Hair follicle dermal papilla cell (primary cell): Measurements from ENCODE around the gene NETO2. TPM values are rescaled to one million over a fixed set of nuclear protein-coding genes. Genes with fewer than 3 reads are reported as not detected.

Experiments used
- total RNA-seq: library from RNA; depleted of rRNA; stranded (reverse); fragments of >200 nt; gene quantifications from 2 replicates; pipeline ENCODE4 v1.2.3, GENCODE V29; 2012

Gene NETO2, protein sequence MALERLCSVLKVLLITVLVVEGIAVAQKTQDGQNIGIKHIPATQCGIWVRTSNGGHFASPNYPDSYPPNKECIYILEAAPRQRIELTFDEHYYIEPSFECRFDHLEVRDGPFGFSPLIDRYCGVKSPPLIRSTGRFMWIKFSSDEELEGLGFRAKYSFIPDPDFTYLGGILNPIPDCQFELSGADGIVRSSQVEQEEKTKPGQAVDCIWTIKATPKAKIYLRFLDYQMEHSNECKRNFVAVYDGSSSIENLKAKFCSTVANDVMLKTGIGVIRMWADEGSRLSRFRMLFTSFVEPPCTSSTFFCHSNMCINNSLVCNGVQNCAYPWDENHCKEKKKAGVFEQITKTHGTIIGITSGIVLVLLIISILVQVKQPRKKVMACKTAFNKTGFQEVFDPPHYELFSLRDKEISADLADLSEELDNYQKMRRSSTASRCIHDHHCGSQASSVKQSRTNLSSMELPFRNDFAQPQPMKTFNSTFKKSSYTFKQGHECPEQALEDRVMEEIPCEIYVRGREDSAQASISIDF
- 27.9 and 43.0 TPM in 2 replicates for total RNA-seq

DNA sequence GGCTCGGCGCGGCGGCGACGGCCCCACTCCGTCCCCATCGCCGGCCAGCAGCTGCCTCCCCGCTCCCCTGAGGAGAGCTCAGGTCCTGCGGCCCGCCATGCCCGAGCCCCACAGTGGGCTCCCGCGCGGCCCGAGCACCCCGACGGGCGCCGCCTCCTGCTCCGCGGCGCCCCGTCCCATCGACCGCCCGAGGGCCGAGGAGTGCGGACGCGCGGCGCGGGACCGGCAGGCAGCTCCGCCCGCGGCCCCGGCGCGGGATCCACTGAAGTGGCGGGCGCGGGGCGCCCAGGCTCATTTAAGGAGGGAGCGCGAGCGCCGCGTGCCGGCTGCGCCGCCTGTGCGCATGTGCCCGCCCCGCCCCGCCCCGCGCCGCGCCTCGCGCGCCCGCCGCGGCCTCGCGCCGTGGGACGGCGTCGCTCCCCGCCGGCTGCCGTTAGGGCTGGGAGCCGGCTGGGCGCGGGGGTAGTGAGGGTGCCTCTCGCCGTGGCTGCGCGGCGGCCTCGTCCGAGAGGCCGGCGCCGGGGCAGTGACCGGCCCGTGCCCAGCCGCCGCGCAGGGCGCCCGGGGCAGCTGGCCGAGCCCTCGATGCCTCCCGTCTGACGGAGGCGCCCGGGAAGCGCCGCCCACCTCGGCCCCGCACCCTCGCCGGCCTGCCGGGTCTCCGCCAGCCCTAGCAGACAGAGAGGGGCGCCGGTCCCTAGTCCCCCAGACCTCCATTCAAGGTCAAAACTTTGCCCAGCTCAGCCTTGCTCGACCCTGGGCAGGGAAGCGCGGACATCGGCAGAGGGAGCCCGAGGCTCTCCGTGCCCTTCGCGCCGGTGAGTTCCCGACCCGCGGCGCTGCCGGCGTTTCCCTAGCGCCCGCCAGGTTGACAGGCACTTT, at the start of gene NETO2:
NETO2 (minus strand) TSS at position 269 of the 882 bp plus-strand sequence. CDS start 333 bp downstream, outside the sequence.

Other genes with a start within 250 kb of the NETO2 start
- 62.5 and 64.4 TPM in 2 replicates for gene DNAJA2, start 170.3 kb downstream of the NETO2 start, total RNA-seq